Tibial artery (tissue), 4 donors: ENCODE data around the gene ADAMTS5.

Experiments used
- DNase-seq, 2 donors: peaks; one replicate each; pipeline ENCODE4 v3.0.0-alpha.2; 2019
- H3K27ac ChIP-seq, 2 donors: fragments of 200-600 bp; sonication (generic) in 1 of 2; 1 replicate in 1 of 2; 2 replicates in 1 of 2; pipeline ENCODE4 v1.5.1; 2018 to 2019; ENCODE audit warnings: mild to moderate bottlenecking in 1 of 2
- H3K27me3 ChIP-seq, 2 donors: fragments of 200-600 bp; sonication (generic) in 1 of 2; one replicate each; pipeline versions ENCODE4 v1.5.1 to v1.6.0; 2016 to 2019
- H3K36me3 ChIP-seq, 3 donors: fragments of 200-600 bp; sonication (generic) in 2 of 3; one replicate each; pipeline ENCODE4 v1.5.1; 2016 to 2019; ENCODE audit warnings: mild to moderate bottlenecking in 2 of 3
- H3K4me1 ChIP-seq, 4 donors: fragments of 200-600 bp; sonication (generic) in 2 of 4; 1 replicate in 3 of 4; 2 replicates in 1 of 4; pipeline ENCODE4 v1.5.1; 2016 to 2019
- H3K4me3 ChIP-seq, 2 donors: fragments of 200-600 bp; sonication (generic) in 1 of 2; 1 replicate in 1 of 2; 2 replicates in 1 of 2; pipeline ENCODE4 v1.5.1; 2018 to 2019; ENCODE audit warnings: mild to moderate bottlenecking in 2 of 2
- H3K9me3 ChIP-seq, 3 donors: fragments of 200-600 bp; sonication (generic) in 1 of 3; one replicate each; pipeline ENCODE4 v1.5.1; 2016 to 2019
- intact Hi-C: fragments of 100-400 bp; cut with DNase I; formaldehyde crosslinking; loops from one replicate; pipeline ENCODE4 v1.15.0; 2023; ENCODE audit warnings: low total_unique reads
- TF ChIP-seq, protein P1 (sequence below), 2 experiments: fragments of 200-600 bp in 1 of 2; fragments of 450-650 bp in 1 of 2; IDR thresholded peaks; one replicate each; pipeline ENCODE4 v1.5.1; 2017 to 2019; ENCODE audit warnings: antibody characterized with exemption in 2 of 2, mild to moderate bottlenecking in 1 of 2, moderate library complexity in 1 of 2

The ADAMTS5 gene

DNA sequence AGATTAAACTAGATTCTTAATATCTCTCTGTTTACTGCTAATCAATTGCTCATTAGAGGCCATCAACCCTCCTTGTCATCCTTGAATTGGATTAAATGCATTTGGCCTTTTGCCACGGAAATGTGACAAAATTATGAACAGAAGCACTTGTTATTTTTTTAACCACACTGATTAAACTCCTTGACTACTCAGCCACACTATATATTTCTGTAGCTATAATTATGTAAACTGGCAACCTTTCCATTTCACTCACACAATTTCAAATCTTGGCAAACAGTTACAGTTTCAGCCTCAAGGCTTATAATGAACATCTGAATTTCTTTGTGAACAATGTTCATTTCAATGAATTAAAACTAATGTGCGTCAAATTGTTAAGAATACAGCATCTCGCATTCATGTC is 10.1 kb downstream of the ADAMTS5 start:
- Histone ChIP-seq H3K4me3 (no peak overlapping the region), H3K27me3 (no peaks in the 10 kb centered on the region), H3K4me1 (peaks cover 0 to 18% (median 2%) of the 10 kb centered on the region in 4 donors), H3K36me3 (peaks cover 0 to 25% (median 0%) of the 10 kb centered on the region in 3 donors), H3K9me3 (no peaks in the 10 kb centered on the region), H3K27ac (no peak overlapping the region)
- no peak for DNase-seq
- intact Hi-C loops: no loop called here
- TF ChIP-seq, protein P1, sequence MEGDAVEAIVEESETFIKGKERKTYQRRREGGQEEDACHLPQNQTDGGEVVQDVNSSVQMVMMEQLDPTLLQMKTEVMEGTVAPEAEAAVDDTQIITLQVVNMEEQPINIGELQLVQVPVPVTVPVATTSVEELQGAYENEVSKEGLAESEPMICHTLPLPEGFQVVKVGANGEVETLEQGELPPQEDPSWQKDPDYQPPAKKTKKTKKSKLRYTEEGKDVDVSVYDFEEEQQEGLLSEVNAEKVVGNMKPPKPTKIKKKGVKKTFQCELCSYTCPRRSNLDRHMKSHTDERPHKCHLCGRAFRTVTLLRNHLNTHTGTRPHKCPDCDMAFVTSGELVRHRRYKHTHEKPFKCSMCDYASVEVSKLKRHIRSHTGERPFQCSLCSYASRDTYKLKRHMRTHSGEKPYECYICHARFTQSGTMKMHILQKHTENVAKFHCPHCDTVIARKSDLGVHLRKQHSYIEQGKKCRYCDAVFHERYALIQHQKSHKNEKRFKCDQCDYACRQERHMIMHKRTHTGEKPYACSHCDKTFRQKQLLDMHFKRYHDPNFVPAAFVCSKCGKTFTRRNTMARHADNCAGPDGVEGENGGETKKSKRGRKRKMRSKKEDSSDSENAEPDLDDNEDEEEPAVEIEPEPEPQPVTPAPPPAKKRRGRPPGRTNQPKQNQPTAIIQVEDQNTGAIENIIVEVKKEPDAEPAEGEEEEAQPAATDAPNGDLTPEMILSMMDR (IDR thresholded peaks at IDR 0.05): no peak

DNA sequence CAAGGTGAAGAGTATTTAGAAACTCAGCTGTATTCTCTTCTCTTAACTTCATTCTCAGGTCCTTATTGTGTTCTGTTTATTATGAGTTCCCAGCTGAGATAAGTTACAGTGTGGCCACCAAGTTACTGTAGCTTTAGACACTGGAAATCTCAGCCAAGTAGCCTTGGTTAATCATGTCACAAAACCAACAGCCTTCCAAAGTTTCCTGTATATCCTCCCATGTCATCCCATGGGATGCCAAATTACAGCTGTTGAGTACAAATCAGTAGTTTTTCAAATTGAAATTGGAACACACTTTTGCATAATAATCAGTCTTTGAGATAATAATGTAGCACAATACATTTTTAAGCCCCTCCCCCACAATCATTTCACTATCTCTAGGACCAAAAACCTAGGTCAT is 10.7 kb downstream of the ADAMTS5 start:
- TF ChIP-seq, protein P1 (IDR thresholded peaks at IDR 0.05): no peak
- no peak for DNase-seq
- intact Hi-C loops: no loop called here
- Histone ChIP-seq H3K9me3 (no peaks in the 10 kb centered on the region), H3K36me3 (peaks cover 0 to 25% (median 0%) of the 10 kb centered on the region in 3 donors), H3K4me3 (no peak overlapping the region), H3K27me3 (no peaks in the 10 kb centered on the region), H3K27ac (no peak overlapping the region), H3K4me1 (peaks cover 0 to 13% (median 0%) of the 10 kb centered on the region in 4 donors)

DNA sequence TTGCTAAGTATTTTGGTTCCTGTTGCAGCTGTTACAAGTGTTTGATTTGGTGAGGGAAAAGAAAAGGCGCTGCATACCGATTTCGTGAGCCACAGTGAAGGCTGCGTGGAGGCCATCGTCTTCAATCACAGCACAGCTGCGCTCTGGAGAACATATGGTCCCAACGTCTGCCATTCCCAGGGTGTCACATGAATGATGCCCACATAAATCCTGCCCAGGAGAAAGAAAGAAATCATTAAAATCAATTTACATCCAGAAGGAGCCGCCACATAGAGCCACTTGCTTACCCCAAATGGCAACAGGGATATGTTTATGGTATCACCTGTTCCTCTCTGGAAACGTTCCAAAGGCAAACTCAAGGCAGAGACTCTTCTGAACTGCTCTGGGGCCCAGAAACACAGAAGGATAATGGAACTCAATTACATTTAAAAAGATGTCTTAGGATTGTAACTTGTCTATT is 12.2 kb downstream of the ADAMTS5 start:
- H3K27ac ChIP-seq: no peak overlapping the region
- DNase-seq: no peak
- no peak overlapping the region for H3K4me3 ChIP-seq
- intact Hi-C loops: no loop called here
- TF ChIP-seq, protein P1 (IDR thresholded peaks at IDR 0.05): no peak
- H3K36me3 ChIP-seq: peaks cover 0 to 29% (median 0%) of the 10 kb centered on the region in 3 donors
- H3K4me1 ChIP-seq: peaks cover 0 to 11% (median 0%) of the 10 kb centered on the region in 4 donors
- no peaks in the 10 kb centered on the region for H3K9me3 ChIP-seq
- H3K27me3 ChIP-seq: no peaks in the 10 kb centered on the region

DNA sequence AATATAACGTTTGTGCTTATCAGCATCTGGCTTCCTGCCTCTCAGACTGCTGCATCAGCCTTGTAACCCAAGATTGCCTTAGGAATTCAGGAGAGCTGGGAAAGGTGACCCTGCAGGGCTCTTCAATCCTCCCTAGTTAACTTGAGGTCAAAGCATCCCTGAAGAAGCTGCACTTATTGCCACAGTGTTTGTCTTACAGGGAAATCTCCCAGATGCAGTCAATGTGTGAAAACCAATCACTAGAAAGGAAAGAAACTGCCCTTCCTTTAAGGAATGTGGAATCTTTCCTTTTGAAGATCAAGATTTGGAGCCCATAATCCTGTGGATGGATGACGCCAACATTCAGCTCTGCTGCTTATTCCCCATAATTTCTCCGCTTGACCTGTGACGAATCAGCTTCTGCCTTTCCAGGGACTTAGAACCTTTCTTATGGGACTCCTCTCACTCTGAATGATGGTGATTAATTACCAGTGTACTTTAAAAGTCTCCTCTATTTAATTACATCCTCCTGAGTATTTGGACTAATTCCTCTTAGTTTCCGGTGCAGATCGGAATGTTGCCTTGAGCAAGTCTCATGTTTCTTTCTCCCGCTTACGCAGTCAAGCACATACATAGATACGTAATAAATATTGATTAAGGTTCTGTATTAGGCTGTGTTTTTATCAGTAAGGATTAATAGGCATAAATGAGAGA is 14.4 kb downstream of the ADAMTS5 start:
- DNase-seq: no peak
- intact Hi-C loops: no loop called here
- H3K27ac ChIP-seq: no peak overlapping the region
- TF ChIP-seq, protein P1 (IDR thresholded peaks at IDR 0.05): no peak
- no peak overlapping the region for H3K4me3 ChIP-seq
- no peaks in the 10 kb centered on the region for H3K27me3 ChIP-seq
- H3K9me3 ChIP-seq: no peaks in the 10 kb centered on the region
- H3K4me1 ChIP-seq: no peaks in the 10 kb centered on the region
- H3K36me3 ChIP-seq: peaks cover 0 to 30% (median 0%) of the 10 kb centered on the region in 3 donors

DNA sequence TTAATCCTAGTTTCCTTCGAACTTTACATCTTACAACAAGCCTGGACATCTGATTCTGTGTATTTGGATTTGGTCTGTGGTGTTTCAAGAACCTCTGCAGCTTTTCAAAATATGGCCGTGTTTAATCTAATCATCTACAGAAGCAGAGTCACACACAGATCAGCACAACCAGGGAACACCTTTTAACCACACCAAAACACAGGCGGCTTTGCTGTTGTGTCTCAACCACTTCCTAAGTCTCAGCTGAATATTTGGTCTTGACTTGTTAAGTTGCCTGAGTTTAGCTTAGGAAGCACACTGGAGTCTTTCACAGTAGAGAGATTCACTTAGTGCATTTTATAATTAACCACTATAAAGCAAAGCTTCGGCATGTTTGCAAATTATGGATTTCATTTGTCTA is 17.1 kb downstream of the ADAMTS5 start:
- TF ChIP-seq, protein P1 (IDR thresholded peaks at IDR 0.05): no peak
- Histone ChIP-seq H3K9me3 (no peaks in the 10 kb centered on the region), H3K4me3 (no peak overlapping the region), H3K4me1 (peaks cover 0 to 7% (median 0%) of the 10 kb centered on the region in 4 donors), H3K36me3 (peaks cover 0 to 30% (median 0%) of the 10 kb centered on the region in 3 donors), H3K27ac (no peak overlapping the region), H3K27me3 (no peaks in the 10 kb centered on the region)
- intact Hi-C loops: no loop called here
- DNase-seq: no peak
